K562 (cell line): ENCODE results near the gene PLGRKT. TPM values are rescaled to one million over a fixed set of nuclear protein-coding genes. Genes with fewer than 3 reads are reported as not detected.

Source experiments
- ATAC-seq: fragments of 200-7000 bp; cut with Tn5 transposase; 3 replicates; pipeline ENCODE4 v1.9.1; 2020; ENCODE audit warnings: moderate library complexity
- BruUV-seq: library from RNA; stranded (reverse); fragments of 400-500 nt; replicated peaks from 2 replicates; lab custom pipeline; 2021; lab: Mats Ljungman, UMichigan
- CTCF ChIA-PET: fragments of 300-600 bp; formaldehyde crosslinking; extraction: SDS; loops from one replicate; lab custom pipeline; 2021; ENCODE audit warnings: low intra/inter-chr PET ratio; lab: Yijun Ruan, JAX
- POLR2A ChIA-PET: fragments of 300-600, 350-650 bp; sonication (Branson Sonifier 250); formaldehyde crosslinking; extraction: SDS; loops from one replicate; lab custom pipeline; 2021; ENCODE audit warnings: antibody characterized with exemption, inconsistent platforms; lab: Yijun Ruan, JAX
- DNase-seq, 4 experiments: peaks; one replicate each; pipeline versions ENCODE4 v3.0.0 to v3.0.0-alpha.2; 2011 to 2018; ENCODE audit warnings: low spot score in 3 of 4, mixed read lengths in 3 of 4; ENCODE audit errors: extremely low read depth in 1 of 4
- FAIRE-seq: peaks from 2 replicates; lab custom pipeline; 2011; peaks lifted over from hg19 to GRCh38; lab: Jason Lieb, UNC
- H2AFZ ChIP-seq: 2 replicates; pipeline ENCODE4 v1.6.0; 2011; ENCODE audit warnings: low read depth, low read length, control low read depth, inconsistent platforms
- H3K27ac ChIP-seq: fragments of 200-600 bp; 3 replicates; pipeline ENCODE4 v1.8.0; 2011; ENCODE audit warnings: low read depth, mild to moderate bottlenecking, control low read depth, inconsistent platforms, low read length, moderate library complexity, mixed read lengths; ENCODE audit errors: extremely low read depth
- H3K27me3 ChIP-seq, 2 experiments: fragments of 300-600 bp in 1 of 2; 2 replicates in 1 of 2; 3 replicates in 1 of 2; pipeline versions ENCODE4 v1.6.0 to v1.8.0; 2011; ENCODE audit warnings: inconsistent platforms in 2 of 2, low read length in 2 of 2, mild to moderate bottlenecking in 1 of 2, mixed read lengths in 1 of 2, moderate library complexity in 1 of 2; ENCODE audit not compliant: control insufficient read depth in 2 of 2, insufficient read depth in 2 of 2
- H3K36me3 ChIP-seq: fragments of 300-600 bp; 3 replicates; pipeline ENCODE4 v1.8.0; 2011; ENCODE audit warnings: mild to moderate bottlenecking, low read length, inconsistent platforms; ENCODE audit not compliant: control insufficient read depth, insufficient read depth
- H3K4me1 ChIP-seq, 2 experiments: fragments of 200-600 bp in 1 of 2; replicated peaks in 1 of 2; 2 replicates in 1 of 2; 3 replicates in 1 of 2; pipeline versions ENCODE4 v1.5.1 to v1.8.0; 2011; ENCODE audit warnings: inconsistent platforms in 2 of 2, low read length in 2 of 2, mild to moderate bottlenecking in 1 of 2, mixed read lengths in 1 of 2, moderate library complexity in 1 of 2; ENCODE audit not compliant: control insufficient read depth in 2 of 2, insufficient read depth in 2 of 2
- H3K4me2 ChIP-seq: 2 replicates; pipeline ENCODE4 v1.6.1; 2011; ENCODE audit warnings: low read length, control low read depth, inconsistent platforms, mixed read lengths; ENCODE audit not compliant: insufficient read depth
- H3K4me3 ChIP-seq: fragments of 200-600 bp; sonication (generic), shearing (Covaris generic); 2 replicates; pipeline ENCODE4 v1.5.1; 2016; ENCODE audit warnings: control low read depth, inconsistent platforms
- H3K79me2 ChIP-seq: fragments of 200-600 bp; 3 replicates; pipeline ENCODE4 v1.8.0; 2011; ENCODE audit warnings: low read length, inconsistent platforms; ENCODE audit not compliant: control insufficient read depth, insufficient read depth
- H3K9ac ChIP-seq, 2 experiments: 2 replicates each; pipeline versions ENCODE4 v1.6.0 to v1.6.1; 2011; ENCODE audit warnings: low read depth in 2 of 2, low read length in 2 of 2, control low read depth in 1 of 2, inconsistent platforms in 1 of 2, mild to moderate bottlenecking in 1 of 2, mixed read lengths in 1 of 2; ENCODE audit not compliant: insufficient read depth in 1 of 2
- H3K9me1 ChIP-seq: one replicate; pipeline ENCODE4 v1.6.0; 2011; ENCODE audit warnings: inconsistent platforms, mild to moderate bottlenecking, low read length, moderate library complexity; ENCODE audit not compliant: control insufficient read depth, insufficient read depth
- H3K9me3 ChIP-seq: replicated peaks from 2 replicates; pipeline ENCODE4 v1.5.1; 2011; ENCODE audit warnings: low read depth, low read length, inconsistent platforms; ENCODE audit not compliant: control insufficient read depth, insufficient read depth
- H4K20me1 ChIP-seq: replicated peaks from 2 replicates; pipeline ENCODE4 v1.6.1; 2011; ENCODE audit warnings: low read length, inconsistent platforms, mixed read lengths; ENCODE audit not compliant: control insufficient read depth, insufficient read depth
- CBFA2T3 ChIP-seq: fragments of 450-650 bp; IDR thresholded peaks from 2 replicates; pipeline ENCODE4 v1.6.1; 2017
- CEBPB ChIP-seq: fragments of 450-650 bp; IDR thresholded peaks from 2 replicates; pipeline ENCODE4 v1.6.1; 2016; ENCODE audit warnings: missing genetic modification characterization, missing compliant biosample characterization
- FOSL1 ChIP-seq: fragments of 200-800 bp; sonication (Bioruptor generic); conservative IDR thresholded peaks from 2 replicates; pipeline ENCODE4 v1.6.1; 2016; ENCODE audit warnings: missing genetic modification characterization, missing compliant biosample characterization
- HMG20A ChIP-seq: fragments of 450-650 bp; formaldehyde crosslinking; conservative IDR thresholded peaks from 2 replicates; pipeline ENCODE4 v1.4.0; 2020; ENCODE audit warnings: mild to moderate bottlenecking, mixed read lengths
- KDM1A ChIP-seq, 2 experiments: fragments of 450-650 bp; IDR thresholded peaks; 2 replicates each; pipeline ENCODE4 v1.6.1; 2016; ENCODE audit warnings: mild to moderate bottlenecking in 2 of 2
- NFE2 ChIP-seq: IDR thresholded peaks from 2 replicates; pipeline ENCODE4 v1.6.1; 2014; ENCODE audit warnings: antibody characterized with exemption, low read depth
- NFIC ChIP-seq: fragments of 450-650 bp; IDR thresholded peaks from 2 replicates; pipeline ENCODE4 v1.6.1; 2017; ENCODE audit warnings: mild to moderate bottlenecking, inconsistent platforms
- POLR2A ChIP-seq: fragments of 450-650 bp; conservative IDR thresholded peaks from 2 replicates; pipeline ENCODE4 v1.6.1; 2016
- ZNF586 ChIP-seq: fragments of 450-650 bp; formaldehyde crosslinking; conservative IDR thresholded peaks from 2 replicates; pipeline ENCODE4 v1.4.0; 2020; ENCODE audit warnings: mild to moderate bottlenecking, moderate library complexity
- WGBS: fragments of 100-300 bp; shearing (Covaris generic); methylation state at CpG from one replicate; pipeline ENCODE4 v1.1.6; 2016; ENCODE audit warnings: low coverage, mixed read lengths; ENCODE audit not compliant: insufficient coverage; ENCODE audit errors: missing lambda C conversion rate; 5-methylcytosine and 5-hydroxymethylcytosine counted together
- in situ Hi-C: fragments of 300-500 bp; cut with MboI; formaldehyde crosslinking; loops from 4 replicates; pipeline ENCODE4 v1.15.0; 2018; ENCODE audit warnings: inconsistent platforms, mixed read lengths
- intact Hi-C: fragments of 100-400 bp; cut with micrococcal nuclease; formaldehyde crosslinking; loops from 2 replicates; pipeline ENCODE4 v1.14.2; 2022
- polyA plus RNA-seq, 8 experiments: library from polyadenylated mRNA; depleted of rRNA in 4 of 8; stranded (reverse) in 5 of 8; unstranded in 3 of 8; fragments of >200 nt; fragmentation: Nextera tagmentation in 2 of 8; fragmentation: Illumina TruSeq in 1 of 8; extraction: Ambion mirVana in 2 of 8; extraction: Trizol in 1 of 8; gene quantifications; 2 replicates each; pipeline versions ENCODE4 v1.2.1 to v1.2.3, GENCODE V29; 2011 to 2014; ENCODE audit warnings: inconsistent platforms in 1 of 8, missing spikeins in 1 of 8
- total RNA-seq, 7 experiments: library from RNA; depleted of rRNA in 6 of 7; stranded (reverse); fragments of >200 nt in 6 of 7; fragmentation: Illumina TruSeq in 2 of 7; extraction: Trizol in 2 of 7; gene quantifications; 2 replicates each; pipeline versions ENCODE4 v1.2.1 to v1.2.3, GENCODE V29; 2011 to 2021; ENCODE audit warnings: low replicate concordance in 1 of 7
- TF ChIP-seq, protein P1 (sequence below), 2 experiments: fragments of 250-450 bp in 1 of 2; fragments of 450-650 bp in 1 of 2; sonication (Bioruptor Pico) in 1 of 2; IDR thresholded peaks; 2 replicates each; pipeline versions ENCODE4 v1.6.1 to v1.8.0; 2016 to 2021; ENCODE audit warnings: mild to moderate bottlenecking in 2 of 2, moderate library complexity in 2 of 2, missing compliant biosample characterization in 1 of 2, missing genetic modification characterization in 1 of 2

Gene PLGRKT
- total and polyA plus RNA-seq, 9 of the 15 experiments (the other 6 are each of a cell fraction or from before 2014, with no cell fraction given) = 4.7 to 13.8 (median 6.5) TPM

DNA sequence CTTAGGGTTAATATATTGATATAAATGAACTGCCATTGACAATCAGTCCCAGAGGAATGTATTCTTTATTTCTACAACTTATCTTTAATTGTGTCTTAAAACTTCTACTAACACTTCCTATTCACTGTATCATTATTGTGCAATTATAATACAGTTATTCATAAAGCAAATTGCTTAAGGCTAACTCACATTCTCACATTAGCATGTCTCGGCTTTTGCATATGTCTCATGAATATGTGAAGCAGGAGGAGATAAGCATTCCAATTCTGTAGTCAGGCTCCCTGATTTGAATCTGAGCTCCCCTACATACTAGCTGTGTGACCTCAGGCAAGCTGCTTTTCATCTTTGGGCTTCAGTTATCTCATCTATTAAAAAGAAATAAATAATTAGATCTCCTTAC, 45.4 kb downstream of the PLGRKT start (continued):
- TF ChIP-seq POLR2A = no peak
- TF ChIP-seq, all 486 proteins: peak for 1

DNA sequence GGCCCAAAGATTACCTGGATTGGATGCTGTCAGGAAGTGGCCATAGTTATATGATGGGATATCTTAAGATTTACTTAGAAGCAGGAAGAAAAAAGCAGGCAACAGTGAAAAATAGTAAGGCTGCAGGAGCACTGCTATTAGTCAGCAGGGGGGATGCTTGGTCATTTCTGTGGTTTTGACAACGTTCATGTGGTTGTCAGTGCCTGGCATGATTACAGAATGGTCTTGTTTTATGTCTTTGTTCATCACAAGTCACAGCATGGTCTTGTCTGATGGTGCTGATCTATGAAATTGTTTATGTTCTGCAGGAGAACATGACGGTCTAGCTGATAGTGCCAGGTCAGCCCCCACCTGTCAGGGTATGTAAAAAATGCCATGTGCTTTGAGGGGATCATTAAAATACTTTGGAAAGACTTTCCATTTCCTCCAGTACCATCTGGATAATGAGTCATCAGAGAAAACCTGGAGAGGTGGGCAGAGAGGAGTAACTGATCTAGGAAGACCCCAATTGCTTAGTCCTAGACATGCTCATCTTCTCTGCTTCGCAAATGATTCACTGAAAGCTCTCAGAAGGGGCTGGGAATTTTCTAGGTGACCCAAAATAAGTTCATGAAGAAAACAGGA, 48.5 kb downstream of the PLGRKT start:
- no peaks in the 10 kb centered on the region for H3K27me3 ChIP-seq
- no TSS peak for BruUV-seq
- no peak overlapping the region for H3K27ac ChIP-seq
- H3K36me3 ChIP-seq = no peaks in the 10 kb centered on the region
- in situ Hi-C loops (no loop called here), intact Hi-C loops (no loop called here)
- H3K4me2 ChIP-seq = no peak overlapping the region
- DNase-seq = peak in 1 of 4 experiments; percentile 7
- FAIRE-seq = no peak
- ChIA-PET POLR2A (no interaction called here), CTCF (no interaction called here)
- TF ChIP-seq NFIC (no peak), FOSL1 (tag) (0 out of 2 replicates have a peak, but pooled peaks have one; percentile 22), HMG20A (CRISPR knock-in tag) (no peak), KDM1A (IDR thresholded peaks at IDR 0.05) (no peak), CBFA2T3 (peak; percentile 47), NFE2 (peak; percentile 36; the same call in 1 of the 2 replicates), CEBPB (tag) (no peak), ZNF586 (CRISPR knock-in tag) (no peak)
- TF ChIP-seq, protein P1, sequence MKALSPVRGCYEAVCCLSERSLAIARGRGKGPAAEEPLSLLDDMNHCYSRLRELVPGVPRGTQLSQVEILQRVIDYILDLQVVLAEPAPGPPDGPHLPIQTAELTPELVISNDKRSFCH (CRISPR knock-in tag; IDR thresholded peaks at IDR 0.05) = no peak
- TF ChIP-seq, protein P1 (tag; IDR thresholded peaks at IDR 0.05) = no peak
- H4K20me1 ChIP-seq = no peaks in the 10 kb centered on the region; the same call in 1 of the 2 replicates
- no peak overlapping the region for H3K9ac ChIP-seq
- H3K9me1 ChIP-seq = no peaks in the 10 kb centered on the region
- no peak for ATAC-seq
- H3K4me3 ChIP-seq = no peak overlapping the region
- no peak overlapping the region for H2AFZ ChIP-seq
- no peaks in the 10 kb centered on the region for H3K9me3 ChIP-seq
- H3K79me2 ChIP-seq = no peaks in the 10 kb centered on the region
- no peaks in the 10 kb centered on the region for H3K4me1 ChIP-seq
- WGBS = 0% methylated on average over 3 of the region's 3 CpGs
